ENCODE measurements around the gene GLUL. TPM values are rescaled to one million over a fixed set of nuclear protein-coding genes. Genes with fewer than 3 reads are reported as not detected.

The GLUL gene
- total RNA-seq, 1 experiment from 2014 or later = 221 TPM

DNA sequence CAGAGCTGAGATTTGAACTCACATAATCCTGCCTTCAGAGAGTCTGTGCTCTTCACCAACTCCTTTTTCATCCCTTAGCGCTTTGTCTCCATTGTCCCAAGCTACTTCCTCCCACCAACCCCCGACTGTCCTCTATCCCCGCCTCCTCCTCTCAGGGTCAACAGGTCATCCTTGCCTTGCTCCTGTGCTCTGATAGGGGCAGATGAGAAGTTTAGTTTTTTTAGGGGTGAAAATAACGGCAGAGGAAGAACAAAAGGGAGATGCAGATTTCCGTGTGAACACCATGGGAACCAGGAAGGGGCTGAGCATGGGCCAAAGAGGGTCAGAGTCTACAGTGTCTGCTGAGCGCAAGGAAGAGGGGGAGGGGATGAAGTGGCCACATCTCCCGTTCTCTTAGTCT is 31.9 kb downstream of the GLUL start:
- H3K4me1 ChIP-seq = peaks cover 7% of the 10 kb centered on the region
- no peak overlapping the region for H3K4me3 ChIP-seq
- no peaks in the 10 kb centered on the region for H3K9me3 ChIP-seq (replicated peaks)
- H3K27ac ChIP-seq = no peak overlapping the region
- no peaks in the 10 kb centered on the region for H3K36me3 ChIP-seq
- H3K27me3 ChIP-seq = no peaks in the 10 kb centered on the region
- DNase-seq = no peak

DNA sequence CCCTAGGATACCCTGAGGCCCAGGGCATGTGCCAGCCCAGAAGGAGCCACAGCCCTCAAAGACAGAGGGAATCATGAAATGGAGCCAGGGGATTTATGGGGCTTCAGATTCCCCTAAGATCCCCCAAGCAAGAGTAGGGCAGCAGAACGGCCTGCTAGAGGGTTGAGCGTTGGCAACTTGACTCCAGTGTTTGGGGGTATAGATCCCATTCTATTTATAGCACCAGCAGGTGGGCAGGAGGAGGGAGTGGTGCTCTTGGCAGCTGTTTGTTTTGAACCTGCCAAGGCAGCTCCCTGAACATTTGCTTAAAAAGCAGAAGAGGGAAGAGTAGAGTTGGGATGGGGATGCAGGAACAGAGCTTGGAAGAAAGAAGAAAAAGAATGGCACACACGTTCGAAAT is 33.7 kb downstream of the GLUL start:
- Histone ChIP-seq H3K27ac (no peak overlapping the region), H3K36me3 (no peaks in the 10 kb centered on the region), H3K27me3 (no peaks in the 10 kb centered on the region), H3K4me3 (no peak overlapping the region), H3K9me3 (replicated peaks) (no peaks in the 10 kb centered on the region), H3K4me1 (peaks cover 7% of the 10 kb centered on the region)
- DNase-seq = peak; percentile 42 to 75

GRCh38 chr1:182357171-182357570 is 34.4 kb downstream of the GLUL start:
- Histone ChIP-seq H3K27me3 (no peaks in the 10 kb centered on the region), H3K4me1 (peaks cover 7% of the 10 kb centered on the region), H3K4me3 (no peak overlapping the region), H3K9me3 (replicated peaks) (no peaks in the 10 kb centered on the region), H3K36me3 (no peaks in the 10 kb centered on the region), H3K27ac (no peak overlapping the region)
- DNase-seq = no peak

DNA sequence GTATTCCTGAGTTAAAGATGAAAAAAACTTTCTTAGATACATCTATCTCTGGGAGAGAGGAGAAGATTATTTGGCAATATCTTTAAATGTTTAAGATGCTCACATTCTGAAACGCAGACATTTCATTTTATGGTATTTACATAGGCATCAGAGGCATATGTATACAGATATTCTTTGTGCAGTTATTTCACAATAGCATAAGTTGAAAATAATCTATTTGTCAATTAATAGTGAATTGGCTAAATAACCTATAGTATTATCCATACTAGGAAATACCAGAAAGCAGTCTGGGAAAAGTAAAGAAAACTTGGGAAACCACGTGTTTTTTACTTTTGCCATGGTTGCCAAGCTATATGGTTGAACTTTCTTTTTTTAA is 35.9 kb downstream of the GLUL start:
- Histone ChIP-seq H3K9me3 (replicated peaks) (no peaks in the 10 kb centered on the region), H3K36me3 (no peaks in the 10 kb centered on the region), H3K4me1 (peaks cover 7% of the 10 kb centered on the region), H3K27me3 (no peaks in the 10 kb centered on the region), H3K27ac (no peak overlapping the region), H3K4me3 (no peak overlapping the region)
- DNase-seq = no peak

- Histone ChIP-seq H3K9me3 (replicated peaks) (no peaks in the 10 kb centered on the region), H3K4me3 (no peak overlapping the region), H3K27me3 (no peaks in the 10 kb centered on the region), H3K27ac (no peak overlapping the region), H3K36me3 (no peaks in the 10 kb centered on the region), H3K4me1 (no peaks in the 10 kb centered on the region)
- no peak for DNase-seq
Measured at GRCh38 chr1:182351790-182352364, 39.7 kb downstream of the GLUL start.

DNA sequence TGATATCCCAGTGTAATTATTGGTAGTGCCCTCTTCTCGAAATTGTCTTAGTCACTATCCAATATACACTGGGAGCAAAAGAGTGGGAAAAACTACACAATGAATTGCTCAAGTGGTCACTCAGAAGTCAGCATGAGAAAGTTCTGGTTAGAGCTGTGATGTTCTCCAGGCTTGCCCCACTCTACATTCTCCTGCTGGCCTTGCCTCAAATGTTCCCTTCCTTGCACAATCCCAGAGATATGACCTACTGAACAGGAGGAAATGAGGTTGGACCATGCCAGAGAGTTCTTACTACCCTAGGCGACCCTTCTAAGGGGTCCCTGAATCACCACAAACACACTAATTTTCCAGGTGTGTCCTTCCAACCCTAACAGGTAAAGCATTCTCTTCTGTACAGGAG is 40.8 kb downstream of the GLUL start:
- H3K4me1 ChIP-seq = no peaks in the 10 kb centered on the region
- no peak for DNase-seq
- no peaks in the 10 kb centered on the region for H3K27me3 ChIP-seq
- H3K9me3 ChIP-seq (replicated peaks) = no peaks in the 10 kb centered on the region
- H3K36me3 ChIP-seq = no peaks in the 10 kb centered on the region
- no peak overlapping the region for H3K27ac ChIP-seq
- no peak overlapping the region for H3K4me3 ChIP-seq

GRCh38 chr1:182348961-182349747 is 42.4 kb downstream of the GLUL start:
- no peaks in the 10 kb centered on the region for H3K36me3 ChIP-seq
- H3K27me3 ChIP-seq = no peaks in the 10 kb centered on the region
- H3K4me3 ChIP-seq = no peak overlapping the region
- peak in 1 of 2 experiments; percentile 6 for DNase-seq
- H3K9me3 ChIP-seq (replicated peaks) = no peaks in the 10 kb centered on the region
- H3K27ac ChIP-seq = no peak overlapping the region
- no peaks in the 10 kb centered on the region for H3K4me1 ChIP-seq

DNA sequence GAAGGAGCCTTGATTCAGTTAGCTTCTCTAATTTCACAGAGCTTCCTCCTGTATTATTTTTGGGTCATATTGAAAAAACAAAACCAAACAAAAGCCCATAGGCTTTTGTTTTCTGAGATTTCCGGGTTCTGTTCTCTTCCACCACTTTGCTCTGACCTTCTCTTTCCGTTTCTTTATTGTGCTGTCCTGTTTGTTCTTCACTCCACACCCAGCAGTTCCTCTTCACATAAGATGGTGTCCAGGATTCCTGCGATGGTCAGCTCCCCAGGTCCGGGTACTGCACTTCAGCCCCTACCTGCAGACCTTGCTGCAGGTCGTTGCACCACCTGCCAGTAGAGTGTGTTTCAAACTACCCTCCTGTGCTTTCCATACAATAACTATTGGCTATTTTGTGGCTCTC is 44.6 kb downstream of the GLUL start:
- no peak for DNase-seq
- Histone ChIP-seq H3K36me3 (no peaks in the 10 kb centered on the region), H3K9me3 (replicated peaks) (no peaks in the 10 kb centered on the region), H3K27me3 (no peaks in the 10 kb centered on the region), H3K4me1 (no peaks in the 10 kb centered on the region), H3K27ac (no peak overlapping the region), H3K4me3 (no peak overlapping the region)

- no peak for DNase-seq
- H3K27me3 ChIP-seq = no peaks in the 10 kb centered on the region
- H3K9me3 ChIP-seq (replicated peaks) = no peaks in the 10 kb centered on the region
- no peaks in the 10 kb centered on the region for H3K36me3 ChIP-seq
- peaks cover 12% of the 10 kb centered on the region for H3K4me1 ChIP-seq
- H3K27ac ChIP-seq = no peak overlapping the region
- H3K4me3 ChIP-seq = no peak overlapping the region
Measured at GRCh38 chr1:182340233-182341058, 51.1 kb downstream of the GLUL start.

- Histone ChIP-seq H3K27me3 (no peaks in the 10 kb centered on the region), H3K27ac (no peak overlapping the region), H3K9me3 (replicated peaks) (no peaks in the 10 kb centered on the region), H3K4me1 (peaks cover 12% of the 10 kb centered on the region), H3K36me3 (no peaks in the 10 kb centered on the region), H3K4me3 (no peak overlapping the region)
- DNase-seq = no peak
Measured at GRCh38 chr1:182339684-182340083, 51.9 kb downstream of the GLUL start.

- no peak for DNase-seq
- H3K4me3 ChIP-seq = no peak overlapping the region
Measured at GRCh38 chr1:182338806-182339370, 52.7 kb downstream of the GLUL start.

GRCh38 chr1:182337736-182338571 is 53.6 kb downstream of the GLUL start:
- Histone ChIP-seq H3K9me3 (replicated peaks) (no peaks in the 10 kb centered on the region), H3K4me3 (no peak overlapping the region), H3K4me1 (peaks cover 12% of the 10 kb centered on the region), H3K27ac (no peak overlapping the region), H3K27me3 (no peaks in the 10 kb centered on the region), H3K36me3 (no peaks in the 10 kb centered on the region)
- peak in 1 of 2 experiments; percentile 24 for DNase-seq

More at GRCh38 chr1:182338806-182339370, 52.7 kb downstream of the GLUL start:
- peaks cover 12% of the 10 kb centered on the region for H3K4me1 ChIP-seq
- H3K36me3 ChIP-seq = no peaks in the 10 kb centered on the region
- no peaks in the 10 kb centered on the region for H3K27me3 ChIP-seq
- no peak overlapping the region for H3K27ac ChIP-seq
- H3K9me3 ChIP-seq (replicated peaks) = no peaks in the 10 kb centered on the region

GRCh38 chr1:182335771-182336566 is 55.6 kb downstream of the GLUL start:
- H3K27me3 ChIP-seq = no peaks in the 10 kb centered on the region
- no peak overlapping the region for H3K27ac ChIP-seq
- no peak overlapping the region for H3K4me3 ChIP-seq
- DNase-seq = no peak
- H3K36me3 ChIP-seq = no peaks in the 10 kb centered on the region
- H3K9me3 ChIP-seq (replicated peaks) = no peaks in the 10 kb centered on the region
- peaks cover 12% of the 10 kb centered on the region for H3K4me1 ChIP-seq
